ENCODE measurements around the gene MAD1L1. TPM values are rescaled to one million over a fixed set of nuclear protein-coding genes. Genes with fewer than 3 reads are reported as not detected.

The MAD1L1 gene
- total RNA-seq, 2 donors from 2014 or later, result 34.2 to 53.5 TPM

GRCh38 chr7:1953199-1954190 lies 279.2 kb downstream of the MAD1L1 start:
- Mint-ChIP-seq H3K36me3 (peaks cover 21 to 23% of the 10 kb centered on the region in 2 donors), H3K27ac (peak overlapping the region in 1 of 2 donors; percentile 29), H3K9me3 (peaks cover 2 to 11% of the 10 kb centered on the region in 2 donors)
- no peak for DNase-seq (ENCODE audit: low spot score in 2 of 2)
- no peak for ATAC-seq

- Mint-ChIP-seq H3K27ac (no peak overlapping the region), H3K9me3 (peaks cover 0 to 3% of the 10 kb centered on the region in 2 donors), H3K36me3 (peaks cover 14 to 16% of the 10 kb centered on the region in 2 donors)
- DNase-seq (ENCODE audit: low spot score in 2 of 2) (no peak), ATAC-seq (no peak)
These were observed 280.0 kb downstream of the MAD1L1 start for GRCh38 chr7:1952781-1953180.

- H3K27ac Mint-ChIP-seq, result peak overlapping the region in 1 of 2 donors; percentile 68
- peaks cover 9 to 11% of the 10 kb centered on the region in 2 donors for H3K36me3 Mint-ChIP-seq
- no peak for DNase-seq (ENCODE audit: low spot score in 2 of 2)
- no peak for ATAC-seq
- H3K9me3 Mint-ChIP-seq, result no peaks in the 10 kb centered on the region
These were observed 280.5 kb downstream of the MAD1L1 start for GRCh38 chr7:1952169-1952760.

- ATAC-seq, result no peak
- Mint-ChIP-seq H3K9me3 (no peaks in the 10 kb centered on the region), H3K27ac (peak overlapping the region in 1 of 2 donors; percentile 68)
These were observed 281.1 kb downstream of the MAD1L1 start for GRCh38 chr7:1951600-1951999.

GRCh38 chr7:1951159-1951536 lies 281.6 kb downstream of the MAD1L1 start:
- Mint-ChIP-seq H3K36me3 (no peaks in the 10 kb centered on the region), H3K27ac (peak overlapping the region in 1 of 2 donors; percentile 68), H3K9me3 (no peaks in the 10 kb centered on the region)
- no peak for DNase-seq (ENCODE audit: low spot score in 2 of 2)
- peak; percentile 28 to 81 for ATAC-seq

More at GRCh38 chr7:1951600-1951999, 281.1 kb downstream of the MAD1L1 start:
- H3K36me3 Mint-ChIP-seq, result peaks cover 3 to 4% of the 10 kb centered on the region in 2 donors
- no peak for DNase-seq (ENCODE audit: low spot score in 2 of 2)

GRCh38 chr7:1950452-1951158 lies 282.1 kb downstream of the MAD1L1 start:
- Mint-ChIP-seq H3K36me3 (no peaks in the 10 kb centered on the region), H3K9me3 (no peaks in the 10 kb centered on the region), H3K27ac (peak overlapping the region in 1 of 2 donors; percentile 50)
- DNase-seq (ENCODE audit: low spot score in 2 of 2) (no peak), ATAC-seq (no peak)

- H3K36me3 Mint-ChIP-seq, result no peaks in the 10 kb centered on the region
- no peak for ATAC-seq
These were observed 282.7 kb downstream of the MAD1L1 start for GRCh38 chr7:1950066-1950451.

GRCh38 chr7:1949681-1950055 lies 283.1 kb downstream of the MAD1L1 start:
- DNase-seq (ENCODE audit: low spot score in 2 of 2) (no peak), ATAC-seq (no peak)
- Mint-ChIP-seq H3K36me3 (no peaks in the 10 kb centered on the region), H3K9me3 (no peaks in the 10 kb centered on the region), H3K27ac (peak overlapping the region in 1 of 2 donors; percentile 50)

More at GRCh38 chr7:1950066-1950451, 282.7 kb downstream of the MAD1L1 start:
- DNase-seq (ENCODE audit: low spot score in 2 of 2), result no peak
- Mint-ChIP-seq H3K9me3 (no peaks in the 10 kb centered on the region), H3K27ac (peak overlapping the region in 1 of 2 donors; percentile 50)

- Mint-ChIP-seq H3K9me3 (no peaks in the 10 kb centered on the region), H3K27ac (no peak overlapping the region), H3K36me3 (no peaks in the 10 kb centered on the region)
- DNase-seq (ENCODE audit: low spot score in 2 of 2) (no peak), ATAC-seq (no peak)
These were observed 283.7 kb downstream of the MAD1L1 start for GRCh38 chr7:1948887-1949680.

GRCh38 chr7:1948301-1948796 lies 284.4 kb downstream of the MAD1L1 start:
- DNase-seq (ENCODE audit: low spot score in 2 of 2) (no peak), ATAC-seq (no peak)
- H3K9me3 Mint-ChIP-seq, result no peaks in the 10 kb centered on the region
- no peak overlapping the region for H3K27ac Mint-ChIP-seq
- H3K36me3 Mint-ChIP-seq, result no peaks in the 10 kb centered on the region

- Mint-ChIP-seq H3K36me3 (no peaks in the 10 kb centered on the region), H3K27ac (no peak overlapping the region), H3K9me3 (no peaks in the 10 kb centered on the region)
- no peak for ATAC-seq
- no peak for DNase-seq (ENCODE audit: low spot score in 2 of 2)
These were observed 285.0 kb downstream of the MAD1L1 start for GRCh38 chr7:1947586-1948217.

- DNase-seq (ENCODE audit: low spot score in 2 of 2), result no peak
- H3K36me3 Mint-ChIP-seq, result no peaks in the 10 kb centered on the region
- ATAC-seq, result no peak
- H3K27ac Mint-ChIP-seq, result no peak overlapping the region
- H3K9me3 Mint-ChIP-seq, result no peaks in the 10 kb centered on the region
These were observed 285.8 kb downstream of the MAD1L1 start for GRCh38 chr7:1946773-1947450.

- Mint-ChIP-seq H3K36me3 (no peaks in the 10 kb centered on the region), H3K27ac (no peak overlapping the region), H3K9me3 (no peaks in the 10 kb centered on the region)
- no peak for ATAC-seq
- no peak for DNase-seq (ENCODE audit: low spot score in 2 of 2)
These were observed 286.5 kb downstream of the MAD1L1 start for GRCh38 chr7:1946025-1946772.

GRCh38 chr7:1945558-1945957 lies 287.2 kb downstream of the MAD1L1 start:
- no peak overlapping the region for H3K27ac Mint-ChIP-seq
- no peak for DNase-seq (ENCODE audit: low spot score in 2 of 2)
- H3K36me3 Mint-ChIP-seq, result no peaks in the 10 kb centered on the region
- H3K9me3 Mint-ChIP-seq, result no peaks in the 10 kb centered on the region
- ATAC-seq, result no peak

Data from activated naive CD4-positive, alpha-beta T cell treated with anti-CD3 and anti-CD28 coated beads, Interleukin-2, amount 50 U/mL, for 72 hours (primary cell).